Loucy (cell line): ENCODE measurements around the gene PALLD.

Source experiments
- H2AFZ ChIP-seq: fragments of 200-600 bp; sonication (generic); 2 replicates; pipeline ENCODE4 v1.6.0; 2016; ENCODE audit warnings: antibody characterized with exemption, mild to moderate bottlenecking, low read length, moderate library complexity
- H3F3A ChIP-seq: fragments of 200-600 bp; 2 replicates; pipeline ENCODE4 v1.6.0; 2016; ENCODE audit warnings: antibody characterized with exemption, low read depth, mild to moderate bottlenecking
- H3K27me3 ChIP-seq: fragments of 200-600 bp; sonication (generic); 2 replicates; pipeline ENCODE4 v1.6.1; 2014; ENCODE audit warnings: low read length, mild to moderate bottlenecking; ENCODE audit not compliant: insufficient read depth, poor library complexity, severe bottlenecking
- H3K36me3 ChIP-seq: fragments of 200-600 bp; sonication (generic); 2 replicates; pipeline ENCODE4 v1.6.1; 2016; ENCODE audit warnings: low read length; ENCODE audit not compliant: insufficient read depth
- H3K4me1 ChIP-seq: fragments of 200-600 bp; sonication (generic); 2 replicates; pipeline ENCODE4 v1.5.1; 2014; ENCODE audit warnings: low read length, mild to moderate bottlenecking; ENCODE audit not compliant: insufficient read depth, poor library complexity, severe bottlenecking
- H3K4me2 ChIP-seq: fragments of 200-600 bp; sonication (generic); 2 replicates; pipeline ENCODE4 v1.6.0; 2014; ENCODE audit warnings: antibody characterized with exemption, low read length, low read depth, mild to moderate bottlenecking; ENCODE audit not compliant: poor library complexity, severe bottlenecking
- H3K4me3 ChIP-seq: fragments of 200-600 bp; sonication (generic); 2 replicates; pipeline ENCODE4 v1.5.1; 2014; ENCODE audit warnings: low read length, mild to moderate bottlenecking, mixed read lengths; ENCODE audit not compliant: poor library complexity, severe bottlenecking
- H3K79me2 ChIP-seq: fragments of 200-600 bp; sonication (generic); 2 replicates; pipeline ENCODE4 v1.6.1; 2014; ENCODE audit warnings: low read length; ENCODE audit not compliant: insufficient read depth
- H3K9ac ChIP-seq: fragments of 200-600 bp; sonication (generic); 2 replicates; pipeline ENCODE4 v1.6.0; 2014; ENCODE audit warnings: mild to moderate bottlenecking, low read depth, low read length, moderate library complexity; ENCODE audit not compliant: poor library complexity, severe bottlenecking
- H3K9me2 ChIP-seq: fragments of 200-600 bp; sonication (generic); replicated peaks from 2 replicates; pipeline ENCODE4 v1.6.1; 2016; ENCODE audit warnings: low read depth, low read length, mixed read lengths
- H3K9me3 ChIP-seq: fragments of 200-600 bp; sonication (generic); 2 replicates; pipeline ENCODE4 v1.6.1; 2014; ENCODE audit warnings: mild to moderate bottlenecking, antibody characterized with exemption, low read length, low read depth; ENCODE audit not compliant: insufficient read depth
- H4K20me1 ChIP-seq: fragments of 200-600 bp; sonication (generic); 2 replicates; pipeline ENCODE4 v1.6.0; 2014; ENCODE audit warnings: antibody characterized with exemption, low read length, mild to moderate bottlenecking; ENCODE audit not compliant: insufficient read depth, poor library complexity, severe bottlenecking
- CTCF ChIP-seq: fragments of 200-600 bp; sonication (generic); conservative IDR thresholded peaks from 2 replicates; pipeline ENCODE4 v1.5.1; 2014; ENCODE audit warnings: mild to moderate bottlenecking, antibody characterized with exemption, low read length
- EZH2phosphoT487 ChIP-seq: fragments of 200-600 bp; IDR thresholded peaks from 2 replicates; pipeline ENCODE4 v1.6.1; 2018; ENCODE audit warnings: antibody characterized with exemption, mild to moderate bottlenecking, moderate library complexity, borderline replicate concordance

Gene PALLD

GRCh38 chr4:168674077-168674747 is 177.4 kb downstream of the PALLD start:
- Histone ChIP-seq H3K9ac (no peak overlapping the region), H2AFZ (no peak overlapping the region), H3K4me1 (no peaks in the 10 kb centered on the region), H3K9me2 (no peaks in the 10 kb centered on the region), H4K20me1 (no peaks in the 10 kb centered on the region), H3K9me3 (no peaks in the 10 kb centered on the region), H3K4me3 (no peak overlapping the region), H3K79me2 (no peaks in the 10 kb centered on the region), H3K36me3 (no peaks in the 10 kb centered on the region), H3K27me3 (no peaks in the 10 kb centered on the region), H3F3A (no peaks in the 10 kb centered on the region), H3K4me2 (no peak overlapping the region)
- TF ChIP-seq CTCF (no peak), EZH2phosphoT487 (no peak)

- Histone ChIP-seq H3F3A (no peaks in the 10 kb centered on the region), H3K9me2 (no peaks in the 10 kb centered on the region), H3K9me3 (no peaks in the 10 kb centered on the region), H4K20me1 (no peaks in the 10 kb centered on the region), H3K27me3 (no peaks in the 10 kb centered on the region), H3K36me3 (no peaks in the 10 kb centered on the region), H3K4me1 (no peaks in the 10 kb centered on the region), H3K4me2 (no peak overlapping the region), H3K4me3 (no peak overlapping the region), H2AFZ (no peak overlapping the region), H3K79me2 (no peaks in the 10 kb centered on the region), H3K9ac (no peak overlapping the region)
- TF ChIP-seq CTCF (no peak), EZH2phosphoT487 (no peak)
These were observed 178.0 kb downstream of the PALLD start for GRCh38 chr4:168674866-168675265.

- H4K20me1 ChIP-seq = no peaks in the 10 kb centered on the region
- no peak overlapping the region for H3K4me2 ChIP-seq
- no peak overlapping the region for H3K9ac ChIP-seq
- H3K9me2 ChIP-seq = no peaks in the 10 kb centered on the region
- H3K27me3 ChIP-seq = no peaks in the 10 kb centered on the region
- TF ChIP-seq EZH2phosphoT487 (no peak), CTCF (no peak)
- H3K9me3 ChIP-seq = no peaks in the 10 kb centered on the region
- H3F3A ChIP-seq = no peaks in the 10 kb centered on the region
- H3K36me3 ChIP-seq = no peaks in the 10 kb centered on the region
- H3K79me2 ChIP-seq = no peaks in the 10 kb centered on the region
- H3K4me1 ChIP-seq = no peaks in the 10 kb centered on the region
- H2AFZ ChIP-seq = no peak overlapping the region
- H3K4me3 ChIP-seq = no peak overlapping the region
These were observed 180.2 kb downstream of the PALLD start for GRCh38 chr4:168677063-168677462.
